ENCODE measurements around the gene PCDHGA3.

DNA sequence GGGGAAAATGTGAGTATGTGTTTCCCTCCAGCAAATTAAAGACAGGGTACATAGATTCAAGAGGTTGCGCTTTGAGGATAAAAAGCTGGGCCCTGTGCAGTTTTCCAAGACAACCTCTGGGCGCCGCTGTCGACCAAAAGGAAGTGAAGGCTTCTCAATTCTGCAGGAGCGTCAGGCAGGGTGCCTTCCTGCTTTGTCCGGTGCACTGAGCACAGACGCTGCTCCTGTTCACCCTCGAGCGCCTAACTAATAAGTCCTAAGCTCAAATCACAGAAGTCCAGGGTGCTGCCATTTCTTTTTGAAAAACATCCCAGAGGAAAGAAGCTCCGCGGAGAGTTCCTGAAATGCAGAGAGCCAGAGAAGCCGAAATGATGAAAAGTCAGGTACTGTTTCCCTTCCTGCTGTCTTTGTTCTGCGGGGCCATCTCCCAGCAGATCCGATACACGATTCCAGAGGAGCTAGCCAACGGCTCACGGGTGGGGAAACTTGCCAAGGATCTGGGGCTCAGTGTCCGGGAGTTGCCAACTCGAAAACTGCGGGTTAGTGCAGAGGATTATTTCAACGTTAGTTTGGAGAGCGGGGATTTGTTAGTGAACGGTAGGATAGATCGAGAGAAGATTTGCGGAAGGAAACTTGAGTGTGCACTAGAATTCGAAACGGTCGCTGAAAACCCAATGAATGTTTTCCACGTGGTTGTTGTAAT is 6.4 kb downstream of the PCDHGA3 start, which contains the start of gene PCDHGB1:
- TF ChIP-seq POLR2AphosphoS5 (IDR thresholded peaks at IDR 0.05) (no peak), POLR2A (IDR thresholded peaks at IDR 0.05) (no peak), EP300 (IDR thresholded peaks at IDR 0.05) (no peak)
- TF ChIP-seq, protein P1, sequence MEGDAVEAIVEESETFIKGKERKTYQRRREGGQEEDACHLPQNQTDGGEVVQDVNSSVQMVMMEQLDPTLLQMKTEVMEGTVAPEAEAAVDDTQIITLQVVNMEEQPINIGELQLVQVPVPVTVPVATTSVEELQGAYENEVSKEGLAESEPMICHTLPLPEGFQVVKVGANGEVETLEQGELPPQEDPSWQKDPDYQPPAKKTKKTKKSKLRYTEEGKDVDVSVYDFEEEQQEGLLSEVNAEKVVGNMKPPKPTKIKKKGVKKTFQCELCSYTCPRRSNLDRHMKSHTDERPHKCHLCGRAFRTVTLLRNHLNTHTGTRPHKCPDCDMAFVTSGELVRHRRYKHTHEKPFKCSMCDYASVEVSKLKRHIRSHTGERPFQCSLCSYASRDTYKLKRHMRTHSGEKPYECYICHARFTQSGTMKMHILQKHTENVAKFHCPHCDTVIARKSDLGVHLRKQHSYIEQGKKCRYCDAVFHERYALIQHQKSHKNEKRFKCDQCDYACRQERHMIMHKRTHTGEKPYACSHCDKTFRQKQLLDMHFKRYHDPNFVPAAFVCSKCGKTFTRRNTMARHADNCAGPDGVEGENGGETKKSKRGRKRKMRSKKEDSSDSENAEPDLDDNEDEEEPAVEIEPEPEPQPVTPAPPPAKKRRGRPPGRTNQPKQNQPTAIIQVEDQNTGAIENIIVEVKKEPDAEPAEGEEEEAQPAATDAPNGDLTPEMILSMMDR (IDR thresholded peaks at IDR 0.05): peak in 3 of 4 experiments; percentile 21 to 47 (median 34)

Data from gastroesophageal sphincter (tissue), 3 donors.